T-helper 9 cell (primary cell): ENCODE data around the gene MMS19.
"Not testable (repeated sequence)": the region's sequence is repeated elsewhere in the genome, so short reads cannot be mapped to it uniquely, and the experiment has no call there.

Source experiments
- DNase-seq: peaks from one replicate; pipeline ENCODE4 v3.0.0-alpha.2; 2020

The MMS19 gene

DNA sequence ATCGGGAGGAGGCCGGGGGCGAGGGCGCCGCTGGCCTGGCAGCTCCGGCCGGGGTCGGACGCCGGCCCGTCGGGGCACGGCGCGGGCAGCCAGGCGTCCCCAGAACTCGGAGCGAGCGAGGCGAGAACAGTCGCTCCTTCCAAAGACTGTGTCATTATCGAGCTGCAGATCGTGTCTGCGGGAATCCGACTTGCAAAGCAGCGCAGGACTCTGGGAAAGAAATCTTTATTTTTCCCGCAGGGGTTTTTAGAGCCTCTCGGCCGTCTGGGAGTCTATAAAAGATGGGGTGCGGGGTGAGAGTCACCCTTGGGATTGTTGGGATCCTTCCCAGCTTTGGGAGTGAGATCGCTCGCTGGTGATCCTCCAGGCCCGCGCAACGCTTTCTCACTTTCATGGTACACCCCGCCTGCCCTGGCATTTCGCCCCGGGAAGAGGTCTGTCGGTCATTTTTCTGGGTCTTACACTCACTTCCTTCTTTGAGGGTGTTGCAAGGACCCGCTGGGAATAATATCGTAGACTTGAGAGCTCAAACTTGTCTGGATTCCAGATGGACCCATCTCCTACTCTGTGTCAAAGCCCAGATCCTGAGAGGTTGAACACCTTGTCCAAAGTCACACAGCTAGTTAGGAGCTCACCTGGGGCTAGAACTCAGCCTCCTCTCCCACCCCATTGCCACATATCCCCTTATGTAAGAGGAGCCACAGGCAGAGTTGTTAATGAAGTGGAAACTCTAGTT, 1.5 kb upstream of the MMS19 start:
- DNase-seq: no peak

DNA sequence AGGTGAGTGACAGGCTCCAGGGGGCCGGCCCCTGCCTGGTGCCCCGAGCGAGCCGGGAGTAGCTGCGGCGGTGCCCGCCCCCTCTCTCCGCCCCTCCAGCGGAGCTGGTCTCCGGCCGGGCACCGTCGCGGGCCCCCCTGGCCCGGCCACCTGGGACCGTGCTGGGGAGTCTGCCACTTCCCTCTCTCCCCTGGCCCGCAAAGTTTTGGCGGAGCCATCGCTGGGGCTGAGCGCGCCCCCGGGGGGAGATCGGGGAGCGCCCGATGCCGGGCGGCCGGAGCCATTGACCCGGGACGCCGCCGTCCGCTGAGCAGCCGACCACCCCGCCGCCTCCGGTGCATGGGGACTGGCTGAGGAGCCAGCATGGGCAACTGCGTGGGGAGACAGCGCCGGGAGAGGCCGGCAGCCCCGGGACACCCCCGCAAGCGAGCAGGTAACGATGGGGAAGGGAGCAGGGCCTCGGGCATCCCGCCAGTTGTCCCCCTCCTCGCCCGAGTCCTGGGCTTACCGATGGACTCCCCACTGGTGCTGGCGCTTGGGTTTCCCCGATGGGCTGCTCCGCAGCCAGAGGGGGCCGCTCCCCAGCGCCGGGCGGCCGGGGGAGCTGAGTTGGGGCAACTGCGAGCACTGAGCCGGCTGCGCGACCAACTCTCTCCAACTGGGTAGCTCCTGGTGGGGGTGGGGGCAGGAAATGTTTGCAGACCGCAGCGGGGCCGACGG, 779 bp upstream of the MMS19 start, which contains the start of gene UBTD1:
TSS of gene UBTD1 (plus strand) at position 84 of the 720 bp plus-strand sequence. CDS start at position 364, 280 bp downstream.
- peak; percentile 22 for DNase-seq

GRCh38 chr10:97497572-97498075, 598 bp downstream of the MMS19 start:
- peak; percentile 60 for DNase-seq

GRCh38 chr10:97494863-97495506, 3.2 kb downstream of the MMS19 start:
- DNase-seq: no peak

GRCh38 chr10:97494151-97494550, 4.1 kb downstream of the MMS19 start:
- no peak for DNase-seq

GRCh38 chr10:97490592-97490991, 7.6 kb downstream of the MMS19 start:
- DNase-seq: no peak

DNA sequence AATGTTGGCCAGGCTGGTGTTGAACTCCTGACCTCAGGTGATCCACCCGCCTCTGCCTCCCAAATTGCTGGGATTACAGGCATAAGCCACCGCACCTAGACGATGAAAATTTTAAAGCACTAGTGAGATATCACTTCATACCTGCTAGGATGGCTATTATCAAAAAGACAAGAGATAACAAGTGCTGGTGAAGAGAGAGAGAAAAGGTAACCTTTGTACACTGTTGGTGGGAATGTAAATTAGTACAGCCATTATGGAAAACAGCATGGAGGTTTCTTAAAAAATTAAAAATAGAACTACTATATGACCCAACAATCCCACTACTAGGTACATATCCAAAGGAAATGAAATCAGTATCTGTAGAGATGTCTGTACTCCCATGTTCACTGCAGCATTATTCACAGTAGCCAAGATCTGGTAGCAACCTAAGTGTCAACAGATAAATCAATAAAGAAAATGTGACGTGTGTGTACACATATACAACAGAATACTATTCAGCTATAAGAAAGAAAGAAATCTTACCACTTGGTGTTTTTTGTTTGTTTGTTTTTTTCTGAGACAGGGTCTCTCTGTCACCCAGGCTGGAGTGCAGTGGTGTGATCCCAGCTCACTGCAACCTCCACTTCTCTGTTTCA, 12.5 kb downstream of the MMS19 start:
- DNase-seq: no peak

GRCh38 chr10:97483921-97484320, 14.3 kb downstream of the MMS19 start:
- no peak for DNase-seq

- no peak for DNase-seq
Observed at GRCh38 chr10:97483506-97483905, 14.7 kb downstream of the MMS19 start.

GRCh38 chr10:97482381-97482780, 15.8 kb downstream of the MMS19 start:
- no peak for DNase-seq

GRCh38 chr10:97481071-97481470, 17.2 kb downstream of the MMS19 start:
- DNase-seq: no peak

DNA sequence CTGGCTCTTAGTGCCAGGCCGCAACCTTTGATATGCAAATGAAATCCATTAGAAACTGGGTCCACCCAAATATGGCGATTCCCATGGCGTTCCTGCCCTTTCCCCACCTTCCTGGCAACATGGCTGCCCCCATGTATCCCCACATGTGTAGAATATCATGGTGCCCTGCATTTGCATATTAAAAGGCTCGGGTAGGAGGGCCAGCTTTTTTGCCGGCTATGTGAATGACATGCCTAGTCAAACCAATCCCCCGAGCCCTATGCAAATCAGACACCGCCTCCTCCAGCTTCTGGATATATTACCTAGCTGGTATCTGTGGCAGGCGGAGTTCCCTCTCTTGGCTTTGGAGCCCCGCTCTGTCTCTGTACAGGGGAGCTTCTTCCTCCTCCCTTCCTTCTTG, 18.3 kb downstream of the MMS19 start:
- no peak for DNase-seq

- not testable (repeated sequence) for DNase-seq
Observed at GRCh38 chr10:97479410-97479809, 18.8 kb downstream of the MMS19 start.

DNA sequence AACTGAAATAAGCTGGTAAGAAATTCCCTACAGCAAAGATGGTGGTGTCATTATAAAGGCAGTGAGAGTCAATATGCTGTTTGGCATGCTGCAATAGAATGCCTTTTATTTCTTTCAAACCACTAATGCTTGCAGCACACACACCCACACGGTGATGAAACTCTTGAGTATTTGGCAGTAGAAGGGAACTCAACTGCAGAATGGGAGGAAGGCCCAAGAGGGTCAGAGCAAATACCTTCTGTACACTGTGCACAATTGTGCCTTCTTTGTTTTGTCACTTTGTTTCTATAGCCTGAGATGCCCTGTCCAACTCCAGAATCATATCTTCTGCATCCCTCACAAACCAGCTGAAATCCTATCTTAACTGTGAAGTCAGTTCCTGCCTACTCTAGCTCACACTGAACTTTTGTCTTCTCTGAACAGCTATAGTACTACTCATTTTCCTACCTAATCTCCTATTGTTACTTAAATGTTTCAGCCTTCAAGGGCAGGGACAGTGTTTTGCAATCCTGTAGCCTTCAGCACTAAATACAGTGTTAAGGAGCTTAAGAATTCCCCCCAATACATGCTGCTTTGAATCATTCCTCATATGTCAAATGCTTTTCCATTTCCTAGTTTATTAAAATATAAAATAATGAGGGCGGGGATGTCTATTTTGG, 22.2 kb downstream of the MMS19 start:
- DNase-seq: no peak

DNA sequence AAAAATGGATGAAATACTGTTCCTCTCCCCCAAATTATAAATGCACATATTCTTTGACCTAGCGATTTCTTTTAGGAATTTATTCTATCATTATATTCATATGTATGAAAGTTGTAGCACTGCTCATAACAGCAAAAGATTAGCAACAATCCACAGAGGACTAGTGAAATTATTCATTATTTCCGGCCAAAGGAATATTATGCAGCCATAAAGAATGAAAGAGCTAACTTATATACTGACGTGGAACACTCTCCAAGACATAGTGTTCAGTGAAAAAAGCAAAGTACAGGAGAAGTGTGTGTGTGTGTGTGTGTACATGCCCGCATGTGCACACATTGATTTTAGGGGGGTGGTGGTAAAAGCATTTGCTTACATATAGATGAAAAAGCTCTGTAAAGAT, 23.3 kb downstream of the MMS19 start:
- DNase-seq: no peak

DNA sequence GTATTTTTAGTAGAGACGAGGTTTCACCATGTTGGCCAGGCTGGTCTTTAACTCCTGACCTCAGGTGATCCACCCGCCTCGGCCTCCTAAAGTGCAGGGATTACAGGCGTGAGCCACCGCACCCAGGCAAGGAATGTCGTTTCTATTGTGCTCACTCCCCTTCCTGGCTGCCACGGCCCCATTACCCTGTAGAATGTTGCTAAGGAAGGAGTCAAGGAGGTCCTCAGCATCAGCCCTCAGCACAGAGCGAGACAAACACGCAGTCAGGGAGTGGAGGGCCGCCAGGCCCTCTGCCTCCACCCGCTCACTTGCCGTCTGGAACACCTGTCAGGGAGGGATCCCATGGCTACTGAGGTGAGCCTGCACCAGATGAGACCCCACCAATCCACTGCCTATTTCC, 29.4 kb downstream of the MMS19 start:
- DNase-seq: not testable (repeated sequence)

- DNase-seq: no peak
Observed at GRCh38 chr10:97468162-97468561, 30.1 kb downstream of the MMS19 start.

DNA sequence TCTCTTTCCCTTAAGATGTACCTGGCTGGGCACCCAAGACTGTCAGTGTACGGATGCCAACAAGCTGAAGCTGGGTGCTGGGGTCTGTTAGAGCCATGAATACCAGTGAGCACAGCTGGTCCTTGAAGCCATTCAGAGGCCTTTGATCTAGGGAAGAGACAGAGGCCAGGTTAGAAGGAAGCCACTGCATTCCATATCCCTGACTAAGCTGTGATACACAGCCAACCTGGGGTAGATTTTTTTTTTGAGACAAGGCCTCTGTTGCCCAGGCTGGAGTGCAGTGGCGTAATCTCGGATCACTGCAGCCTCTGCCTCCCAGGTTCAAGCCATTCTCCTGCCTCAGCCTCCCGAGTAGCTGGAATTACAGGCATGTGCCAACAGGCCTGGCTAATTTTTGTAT, 31.5 kb downstream of the MMS19 start:
- DNase-seq: no peak

- no peak for DNase-seq
Observed at GRCh38 chr10:97465982-97466381, 32.2 kb downstream of the MMS19 start.

DNA sequence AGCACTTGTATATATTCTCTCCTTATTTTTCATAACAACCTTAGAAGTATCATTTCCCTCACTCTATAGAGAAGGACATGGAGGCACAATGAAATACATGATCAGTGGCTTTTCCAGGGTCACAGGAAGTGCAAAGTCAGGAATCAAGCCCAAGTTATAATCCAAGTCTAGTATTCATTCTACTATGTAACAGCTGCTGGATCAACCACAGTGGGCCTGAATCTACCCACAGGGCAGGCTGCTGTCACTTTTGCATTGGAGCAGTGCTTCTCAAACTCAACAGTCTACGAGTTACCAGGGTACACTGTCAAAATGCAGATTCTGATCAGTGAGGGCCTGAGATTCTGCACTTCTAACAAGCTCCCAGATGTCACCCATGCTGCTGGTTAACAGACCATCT, 34.0 kb downstream of the MMS19 start:
- DNase-seq: no peak

GRCh38 chr10:97463363-97464132, 34.7 kb downstream of the MMS19 start:
- no peak for DNase-seq

DNA sequence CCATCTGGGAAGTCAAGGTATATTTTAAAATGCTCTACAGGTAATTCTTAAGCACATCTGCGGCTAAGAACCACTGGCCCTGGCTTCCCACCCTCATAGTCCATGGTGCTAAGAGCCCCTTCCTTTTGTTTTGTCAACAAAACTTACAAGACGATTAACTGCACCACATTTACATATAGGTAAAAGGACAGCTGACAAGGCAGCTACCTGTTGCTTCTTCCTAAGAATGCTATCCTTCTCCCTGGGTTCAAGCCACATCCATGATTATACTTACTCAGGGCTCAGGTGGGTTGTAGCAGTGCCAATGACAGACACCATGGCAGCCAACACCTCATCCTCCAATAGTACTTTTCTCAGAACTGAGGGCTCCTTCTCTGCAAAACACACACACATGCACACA, 35.9 kb downstream of the MMS19 start:
- no peak for DNase-seq
